ENCODE results near the gene SNAP47. TPM values are rescaled to one million over a fixed set of nuclear protein-coding genes. Genes with fewer than 3 reads are reported as not detected.
A peak's percentile ranks its signal among the peaks of the same experiment; 100 is the strongest.

The SNAP47 gene
- total and polyA plus RNA-seq, 2 of the 4 experiments (the other 2 are of a cell fraction): 39.4 to 72.9 TPM

DNA sequence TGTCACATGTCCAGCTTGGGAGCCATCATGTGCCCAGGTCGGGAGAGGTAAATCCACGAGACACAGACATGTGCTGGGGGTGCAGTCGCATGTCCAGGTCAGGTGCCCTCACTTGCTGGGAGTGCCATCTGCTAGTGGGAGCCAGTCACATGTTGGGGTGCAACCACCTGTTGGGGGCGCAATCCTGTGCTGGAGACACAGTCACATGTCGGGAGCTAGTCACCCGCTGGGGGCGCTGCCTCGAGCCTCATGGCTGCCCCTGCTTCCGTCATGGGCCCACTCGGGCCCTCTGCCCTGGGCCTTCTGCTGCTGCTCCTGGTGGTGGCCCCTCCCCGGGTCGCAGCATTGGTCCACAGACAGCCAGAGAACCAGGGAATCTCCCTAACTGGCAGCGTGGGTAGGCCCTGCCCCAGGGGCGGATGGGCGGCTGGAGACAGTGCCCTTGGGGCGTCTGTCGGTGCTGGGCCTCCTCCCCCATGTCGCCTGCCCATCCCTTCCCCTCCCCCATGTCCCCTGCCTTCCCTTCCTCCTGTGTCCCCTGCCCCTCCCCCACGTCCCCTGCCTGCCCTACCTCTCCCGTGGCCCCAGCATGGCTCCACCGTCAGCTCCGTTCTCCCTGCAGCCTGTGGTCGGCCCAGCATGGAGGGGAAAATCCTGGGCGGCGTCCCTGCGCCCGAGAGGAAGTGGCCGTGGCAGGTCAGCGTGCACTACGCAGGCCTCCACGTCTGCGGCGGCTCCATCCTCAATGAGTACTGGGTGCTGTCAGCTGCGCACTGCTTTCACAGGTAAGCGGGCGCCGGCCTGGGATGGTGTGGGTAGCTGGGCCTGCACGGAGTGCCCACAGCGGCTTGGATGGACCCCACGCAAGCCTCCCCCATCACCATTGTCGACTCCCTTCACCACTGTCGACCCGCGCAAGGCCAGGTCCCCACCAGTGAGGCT is 80.5 kb downstream of the SNAP47 start, which contains the start of gene PRSS38:
Gene PRSS38 (plus strand): TSS at position 208 of the 942 bp plus-strand sequence. CDS start 42 bp downstream, at position 250.
- H4K5ac ChIP-seq (ENCODE audit: low read depth, low read length): no peak within 1 kb of the TSS
- ATAC-seq (ENCODE audit: low read depth) (no peak), DNase-seq (no peak)
- H3K27me3 ChIP-seq (ENCODE audit: control insufficient read depth, insufficient read depth, low read length): no peaks in the 10 kb centered on the region
- TF ChIP-seq BHLHE40 (IDR thresholded peaks at IDR 0.05; ENCODE audit: low read depth, low read length) (no peak), MXI1 (IDR thresholded peaks at IDR 0.05; ENCODE audit: borderline replicate concordance, low read depth, low read length) (no peak), POLR2A (IDR thresholded peaks at IDR 0.05; ENCODE audit: low read depth, low read length) (no peak), MAFK (IDR thresholded peaks at IDR 0.05; ENCODE audit: low read depth, low read length) (no peak), NFE2L2 (IDR thresholded peaks at IDR 0.05; ENCODE audit: low read depth, low read length) (no peak), RAD21 (IDR thresholded peaks at IDR 0.05; ENCODE audit: low read length) (no peak)
- H3K56ac ChIP-seq (ENCODE audit: extremely low read depth, insufficient read depth, low read length): no peak within 1 kb of the TSS
- POLR2A ChIA-PET (ENCODE audit: unreplicated experiment): interaction anchor here (0.6 kb wide), 1 partner anchor 24 kb away, joined by 3 read pairs; no protein-coding TSS in a partner anchor
- no peak within 1 kb of the TSS for H2AK9ac ChIP-seq (replicated peaks; ENCODE audit: low read depth, low read length, poor library complexity)
- no peak within 1 kb of the TSS for H3K27ac ChIP-seq (ENCODE audit: insufficient read depth, low read length)
- no peak within 1 kb of the TSS for H4K91ac ChIP-seq (ENCODE audit: insufficient read depth, low read depth, low read length)
- no peaks in the 10 kb centered on the region for H3K36me3 ChIP-seq (ENCODE audit: control insufficient read depth, insufficient read depth, low read length)
- no peaks in the 10 kb centered on the region for H3K79me1 ChIP-seq (ENCODE audit: low read depth in 1 of 2, low read length in 2 of 2)
- no peak within 1 kb of the TSS for H4K8ac ChIP-seq (ENCODE audit: low read depth in 2 of 2, low read length in 2 of 2)
- no peak within 1 kb of the TSS for H3K4me2 ChIP-seq (ENCODE audit: low read depth, low read length)
- intact Hi-C loops (cut with micrococcal nuclease) (no loop called here), in situ Hi-C loops (cut with MboI; ENCODE audit: low sequenced_read_pairs) (no loop called here), dilution Hi-C loops (cut with HindIII; ENCODE audit: low sequenced_read_pairs, unreplicated experiment) (no loop called here)
- BruUV-seq (replicated peaks): no TSS peak
- no peak within 1 kb of the TSS for H3K23ac ChIP-seq (ENCODE audit: low read depth, low read length)
- H3K4me3 ChIP-seq (ENCODE audit: insufficient read depth, low read depth, low read length): no peak within 1 kb of the TSS
- H2AFZ ChIP-seq (replicated peaks; ENCODE audit: low read length, poor library complexity): peak within 1 kb of the TSS; percentile 51
- no peak within 1 kb of the TSS for H3K4ac ChIP-seq (ENCODE audit: low read depth, low read length)
- peaks cover 8% of the 10 kb centered on the region; the same call in 1 of the 2 replicates for H3K9me3 ChIP-seq (ENCODE audit: control insufficient read depth, insufficient read depth, low read length)
- no peak within 1 kb of the TSS for H2BK120ac ChIP-seq (ENCODE audit: low read depth, low read length)
- H3K9me1 ChIP-seq (ENCODE audit: insufficient read depth, low read length): no peaks in the 10 kb centered on the region
- no peak within 1 kb of the TSS for H3K18ac ChIP-seq (ENCODE audit: low read depth, low read length)
- no peaks in the 10 kb centered on the region for H4K20me1 ChIP-seq (ENCODE audit: insufficient read depth, low read length)
- H2BK5ac ChIP-seq (ENCODE audit: low read depth, low read length, poor library complexity, severe bottlenecking): no peak within 1 kb of the TSS
- no peak within 1 kb of the TSS for H2BK20ac ChIP-seq (ENCODE audit: low read depth, low read length)
- CTCF ChIA-PET: no interaction called here
- H2BK15ac ChIP-seq (ENCODE audit: low read depth, low read length): no peak within 1 kb of the TSS
- no peak within 1 kb of the TSS for H2AK5ac ChIP-seq (ENCODE audit: low read depth, low read length)
- WGBS, 2 experiments (ENCODE audit: extremely low coverage in 2 of 2, insufficient read length in 1 of 2): 89% methylated on average over 21 of the region's 44 CpGs; no CpG with 5 or more reads in 1 of the 2 experiments
- no peak within 1 kb of the TSS for H3K14ac ChIP-seq (replicated peaks; ENCODE audit: low read depth, low read length)
- H3K9ac ChIP-seq (ENCODE audit: low read depth, low read length): no peak within 1 kb of the TSS
- no peaks in the 10 kb centered on the region for H3K4me1 ChIP-seq (ENCODE audit: control insufficient read depth, insufficient read depth, low read length)

All from IMR-90 (cell line).